ENCODE results near the gene BEND4. TPM values are rescaled to one million over a fixed set of nuclear protein-coding genes. Genes with fewer than 3 reads are reported as not detected.

The BEND4 gene
- total RNA-seq, 2 experiments from 2014 or later: 0.19 to 0.21 TPM

GRCh38 chr4:42144028-42144427, 8.4 kb downstream of the BEND4 start:
- no peaks in the 10 kb centered on the region for H3K4me1 Mint-ChIP-seq (ENCODE audit: low read depth)
- peaks cover 23% of the 10 kb centered on the region for H3K27me3 Mint-ChIP-seq
- intact Hi-C loops (cut with micrococcal nuclease): no loop called here
- no peak overlapping the region for H3K27ac Mint-ChIP-seq
- no peak overlapping the region for H3K4me3 Mint-ChIP-seq
- H3K36me3 Mint-ChIP-seq: no peaks in the 10 kb centered on the region
- ChIA-PET POLR2A (no interaction called here), CTCF (no interaction called here)
- DNase-seq: no peak
- no peaks in the 10 kb centered on the region for H3K9me3 Mint-ChIP-seq

DNA sequence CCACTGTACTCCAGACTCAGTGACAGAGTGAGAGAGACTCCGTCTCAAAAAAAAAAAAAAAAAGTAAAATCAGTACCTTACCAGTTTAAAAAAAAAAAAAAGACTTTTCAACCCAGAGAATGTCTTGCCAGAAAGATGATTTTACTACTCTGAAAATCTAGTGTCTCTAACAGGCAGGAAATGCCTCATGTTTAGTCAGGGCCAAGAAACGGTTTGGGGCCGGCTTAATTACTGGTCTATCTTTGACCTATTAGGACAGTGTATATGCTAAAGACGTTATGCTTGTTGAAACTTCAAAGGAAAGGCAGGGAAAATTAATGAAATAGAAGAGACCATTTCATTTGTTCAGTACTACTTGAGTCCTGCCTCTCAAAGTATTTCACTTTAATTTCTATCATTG, 9.9 kb downstream of the BEND4 start:
- Mint-ChIP-seq H3K9me3 (no peaks in the 10 kb centered on the region), H3K36me3 (no peaks in the 10 kb centered on the region), H3K27ac (no peak overlapping the region), H3K4me1 (ENCODE audit: low read depth) (no peaks in the 10 kb centered on the region), H3K4me3 (no peak overlapping the region), H3K27me3 (peaks cover 20% of the 10 kb centered on the region)
- ChIA-PET CTCF (no interaction called here), POLR2A (no interaction called here)
- intact Hi-C loops (cut with micrococcal nuclease): no loop called here
- no peak for DNase-seq

GRCh38 chr4:42136371-42136770, 16.1 kb downstream of the BEND4 start:
- no peak for DNase-seq
- intact Hi-C loops (cut with micrococcal nuclease): no loop called here
- Mint-ChIP-seq H3K36me3 (no peaks in the 10 kb centered on the region), H3K9me3 (no peaks in the 10 kb centered on the region), H3K4me3 (no peak overlapping the region), H3K27me3 (peaks cover 11% of the 10 kb centered on the region), H3K27ac (no peak overlapping the region), H3K4me1 (ENCODE audit: low read depth) (no peaks in the 10 kb centered on the region)
- POLR2A ChIA-PET: no interaction called here
- CTCF ChIA-PET: no interaction called here

GRCh38 chr4:42133006-42133405, 19.4 kb downstream of the BEND4 start:
- DNase-seq: no peak
- H3K27me3 Mint-ChIP-seq: peaks cover 1% of the 10 kb centered on the region
- CTCF ChIA-PET: no interaction called here
- intact Hi-C loops (cut with micrococcal nuclease): no loop called here
- POLR2A ChIA-PET: no interaction called here
- H3K9me3 Mint-ChIP-seq: no peaks in the 10 kb centered on the region
- no peaks in the 10 kb centered on the region for H3K36me3 Mint-ChIP-seq
- no peaks in the 10 kb centered on the region for H3K4me1 Mint-ChIP-seq (ENCODE audit: low read depth)
- no peak overlapping the region for H3K4me3 Mint-ChIP-seq
- no peak overlapping the region for H3K27ac Mint-ChIP-seq

GRCh38 chr4:42132099-42132498, 20.4 kb downstream of the BEND4 start:
- CTCF ChIA-PET: no interaction called here
- Mint-ChIP-seq H3K27ac (no peak overlapping the region), H3K36me3 (no peaks in the 10 kb centered on the region), H3K4me3 (no peak overlapping the region), H3K4me1 (ENCODE audit: low read depth) (no peaks in the 10 kb centered on the region), H3K27me3 (no peaks in the 10 kb centered on the region), H3K9me3 (no peaks in the 10 kb centered on the region)
- DNase-seq: no peak
- POLR2A ChIA-PET: no interaction called here
- intact Hi-C loops (cut with micrococcal nuclease): no loop called here

GRCh38 chr4:42123071-42123644, 29.3 kb downstream of the BEND4 start:
- no peaks in the 10 kb centered on the region for H3K9me3 Mint-ChIP-seq
- H3K4me1 Mint-ChIP-seq (ENCODE audit: low read depth): no peaks in the 10 kb centered on the region
- H3K27me3 Mint-ChIP-seq: peaks cover 9% of the 10 kb centered on the region
- DNase-seq: no peak
- intact Hi-C loops (cut with micrococcal nuclease): no loop called here
- H3K4me3 Mint-ChIP-seq: no peak overlapping the region
- H3K36me3 Mint-ChIP-seq: no peaks in the 10 kb centered on the region
- H3K27ac Mint-ChIP-seq: no peak overlapping the region
- ChIA-PET CTCF (no interaction called here), POLR2A (no interaction called here)

DNA sequence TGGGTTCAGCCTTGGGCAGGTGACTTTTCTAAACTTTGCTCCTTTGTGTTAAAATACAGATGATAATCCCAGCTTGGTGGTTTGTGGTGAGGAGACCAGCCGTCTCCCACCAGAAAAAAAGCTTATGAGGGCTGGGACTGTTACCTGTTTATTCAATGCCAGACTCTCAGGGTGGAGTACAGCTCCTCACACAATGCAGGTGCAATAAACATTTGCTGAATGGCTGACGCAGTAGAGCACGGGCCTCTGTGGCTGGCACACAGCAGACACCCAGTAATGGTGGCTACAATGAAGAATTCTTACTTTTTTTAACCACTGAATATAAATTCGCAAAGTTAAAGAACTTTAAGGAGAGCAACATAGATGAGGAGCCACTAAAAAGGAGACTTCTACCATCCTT, 30.2 kb downstream of the BEND4 start:
- intact Hi-C loops (cut with micrococcal nuclease): no loop called here
- Mint-ChIP-seq H3K9me3 (no peaks in the 10 kb centered on the region), H3K36me3 (no peaks in the 10 kb centered on the region), H3K4me3 (no peak overlapping the region), H3K4me1 (ENCODE audit: low read depth) (no peaks in the 10 kb centered on the region), H3K27me3 (peaks cover 9% of the 10 kb centered on the region), H3K27ac (no peak overlapping the region)
- CTCF ChIA-PET: no interaction called here
- POLR2A ChIA-PET: no interaction called here
- DNase-seq: no peak

GRCh38 chr4:42119886-42120285, 32.6 kb downstream of the BEND4 start:
- Mint-ChIP-seq H3K36me3 (no peaks in the 10 kb centered on the region), H3K4me3 (no peak overlapping the region), H3K9me3 (no peaks in the 10 kb centered on the region), H3K4me1 (ENCODE audit: low read depth) (no peaks in the 10 kb centered on the region), H3K27ac (no peak overlapping the region), H3K27me3 (peaks cover 9% of the 10 kb centered on the region)
- DNase-seq: no peak
- intact Hi-C loops (cut with micrococcal nuclease): no loop called here
- ChIA-PET CTCF (no interaction called here), POLR2A (no interaction called here)

GRCh38 chr4:42112846-42113245, 39.6 kb downstream of the BEND4 start:
- ChIA-PET POLR2A (no interaction called here), CTCF (no interaction called here)
- no peaks in the 10 kb centered on the region for H3K4me1 Mint-ChIP-seq (ENCODE audit: low read depth)
- intact Hi-C loops (cut with micrococcal nuclease): no loop called here
- no peak overlapping the region for H3K4me3 Mint-ChIP-seq
- peaks cover 17% of the 10 kb centered on the region for H3K27me3 Mint-ChIP-seq
- no peak overlapping the region for H3K27ac Mint-ChIP-seq
- H3K9me3 Mint-ChIP-seq: no peaks in the 10 kb centered on the region
- DNase-seq: no peak
- H3K36me3 Mint-ChIP-seq: no peaks in the 10 kb centered on the region

- Mint-ChIP-seq H3K4me1 (ENCODE audit: low read depth) (no peaks in the 10 kb centered on the region), H3K27ac (no peak overlapping the region), H3K4me3 (no peak overlapping the region), H3K36me3 (no peaks in the 10 kb centered on the region), H3K27me3 (peaks cover 6% of the 10 kb centered on the region), H3K9me3 (peaks cover 7% of the 10 kb centered on the region)
- intact Hi-C loops (cut with micrococcal nuclease): no loop called here
- ChIA-PET CTCF (no interaction called here), POLR2A (no interaction called here)
- DNase-seq: no peak
Observed at GRCh38 chr4:42104521-42104920, 47.9 kb downstream of the BEND4 start.

DNA sequence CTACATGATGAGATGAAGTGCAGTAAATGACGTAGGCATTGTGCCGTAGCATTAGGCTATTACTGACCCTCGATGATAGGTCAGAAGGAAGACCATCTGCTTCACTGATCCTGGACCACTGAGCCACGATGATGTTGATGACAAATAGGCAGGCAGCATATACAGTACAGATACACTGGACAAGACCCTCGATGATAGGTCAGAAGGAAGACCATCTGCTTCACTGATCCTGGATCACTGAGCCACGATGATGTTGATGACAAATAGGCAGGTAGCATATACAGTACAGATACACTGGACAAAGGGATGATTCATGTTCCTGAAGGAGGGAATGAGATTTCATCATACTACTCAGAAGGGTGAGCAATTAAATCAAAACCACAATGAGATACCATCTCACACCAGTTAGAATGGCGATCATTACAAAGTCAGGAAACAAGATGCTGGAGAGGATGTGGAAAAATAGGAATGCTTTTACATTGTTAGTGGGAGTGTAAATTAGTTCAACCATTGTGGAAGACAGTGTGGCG, 50.9 kb downstream of the BEND4 start:
- H3K27me3 Mint-ChIP-seq: peaks cover 1% of the 10 kb centered on the region
- no peak for DNase-seq
- H3K27ac Mint-ChIP-seq: no peak overlapping the region
- POLR2A ChIA-PET: no interaction called here
- H3K36me3 Mint-ChIP-seq: no peaks in the 10 kb centered on the region
- peaks cover 7% of the 10 kb centered on the region for H3K9me3 Mint-ChIP-seq
- H3K4me3 Mint-ChIP-seq: no peak overlapping the region
- intact Hi-C loops (cut with micrococcal nuclease): no loop called here
- CTCF ChIA-PET: interaction anchor here (1.1 kb wide), 1 partner anchor 17 kb away, joined by 3 read pairs; no protein-coding TSS in a partner anchor
- no peaks in the 10 kb centered on the region for H3K4me1 Mint-ChIP-seq (ENCODE audit: low read depth)

GRCh38 chr4:42088386-42088785, 64.1 kb downstream of the BEND4 start:
- ChIA-PET CTCF (no interaction called here), POLR2A (no interaction called here)
- H3K9me3 Mint-ChIP-seq: no peaks in the 10 kb centered on the region
- no peak overlapping the region for H3K27ac Mint-ChIP-seq
- H3K36me3 Mint-ChIP-seq: peaks cover 23% of the 10 kb centered on the region
- no peaks in the 10 kb centered on the region for H3K27me3 Mint-ChIP-seq
- no peak for DNase-seq
- intact Hi-C loops (cut with micrococcal nuclease): no loop called here
- H3K4me3 Mint-ChIP-seq: no peak overlapping the region
- no peaks in the 10 kb centered on the region for H3K4me1 Mint-ChIP-seq (ENCODE audit: low read depth)

DNA sequence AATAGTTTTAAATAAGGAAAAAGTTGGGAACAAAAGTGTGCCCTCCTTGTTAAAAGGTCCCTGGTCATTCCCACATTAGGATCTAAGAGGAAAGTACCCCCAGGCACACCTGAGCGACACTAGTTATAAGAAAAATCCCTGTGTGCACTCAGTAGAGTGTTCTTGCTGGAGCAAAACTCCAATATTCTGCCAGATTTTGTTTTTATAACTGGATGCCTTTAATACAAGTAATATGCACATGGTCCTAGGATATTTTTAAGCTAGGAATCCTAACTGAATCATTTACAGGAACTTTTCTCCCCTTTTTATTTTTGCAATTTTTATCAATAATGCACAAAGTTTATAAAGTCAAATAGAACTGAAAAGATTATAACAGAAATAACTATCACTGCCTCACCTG, 68.6 kb downstream of the BEND4 start:
- POLR2A ChIA-PET: no interaction called here
- H3K36me3 Mint-ChIP-seq: peaks cover 19% of the 10 kb centered on the region
- H3K27me3 Mint-ChIP-seq: no peaks in the 10 kb centered on the region
- no peak for DNase-seq
- intact Hi-C loops (cut with micrococcal nuclease): no loop called here
- H3K4me1 Mint-ChIP-seq (ENCODE audit: low read depth): no peaks in the 10 kb centered on the region
- H3K4me3 Mint-ChIP-seq: no peak overlapping the region
- no peak overlapping the region for H3K27ac Mint-ChIP-seq
- CTCF ChIA-PET: no interaction called here
- no peaks in the 10 kb centered on the region for H3K9me3 Mint-ChIP-seq
